ENCODE measurements around the gene TPRX2. TPM values are rescaled to one million over a fixed set of nuclear protein-coding genes. Genes with fewer than 3 reads are reported as not detected.
A peak's percentile ranks its signal among the peaks of the same experiment; 100 is the strongest.

Gene TPRX2
- total and polyA plus RNA-seq, 2 of the 8 experiments (the other 6 are each of a cell fraction or from before 2014, with no cell fraction given), result not detected

DNA sequence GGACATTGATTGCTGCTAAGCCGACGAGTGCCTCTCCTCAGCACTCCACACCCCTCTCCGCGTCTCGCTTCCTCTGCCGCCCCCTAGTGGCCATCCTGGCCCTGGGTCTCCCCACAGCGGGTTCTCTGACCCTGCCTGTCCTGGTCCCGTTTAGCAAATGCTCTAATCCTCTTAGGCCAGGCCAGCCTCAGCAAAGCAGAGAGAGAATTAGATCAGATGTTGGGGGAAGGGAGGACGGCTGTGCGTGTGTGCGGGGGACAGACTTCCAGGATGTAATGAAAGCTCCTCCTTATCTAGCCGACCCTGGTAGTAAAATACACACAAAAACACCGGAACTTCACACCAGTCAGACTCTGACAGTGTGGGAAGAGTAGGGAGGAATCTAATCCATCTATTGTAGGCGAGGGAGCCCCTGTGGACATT lies 4.5 kb downstream of the TPRX2 start:
- no peaks in the 10 kb centered on the region for H4K20me1 ChIP-seq (replicated peaks in 1 of 2; ENCODE audit: control insufficient read depth in 1 of 2, insufficient read depth in 2 of 2, low read length in 2 of 2)
- H3K14ac ChIP-seq (ENCODE audit: insufficient read length), result no peak overlapping the region
- no peak overlapping the region for H2AK5ac ChIP-seq (ENCODE audit: low read depth, low read length)
- peak; percentile 92 for FAIRE-seq
- CTCF ChIA-PET (ENCODE audit: partially characterized antibody), result interaction anchor here (0.7 to 7.3 kb wide), 17 partner anchors 8 to 98 kb away, joined by 3 to 83 read pairs (median 8); no protein-coding TSS in a partner anchor
- no peaks in the 10 kb centered on the region for H3K27me3 ChIP-seq (replicated peaks in 1 of 4; ENCODE audit: control insufficient read depth in 3 of 4, extremely low read depth in 1 of 4, insufficient read depth in 3 of 4, low read length in 3 of 4)
- peak overlapping the region; percentile 0 to 49; a peak in 3 of 4 replicates for H3K4me2 ChIP-seq (ENCODE audit: insufficient read depth in 1 of 2, low read depth in 2 of 2, low read length in 2 of 2)
- DNase-seq (ENCODE audit: low read depth in 1 of 2, low spot score in 2 of 2), result peak; percentile 73 to 100
- WGBS, 2 experiments (ENCODE audit: extremely low coverage in 1 of 2, insufficient coverage in 1 of 2, insufficient read length in 1 of 2, insufficient replicate concordance in 2 of 2, low coverage in 1 of 2, low lambda C conversion rate in 2 of 2, missing lambda C conversion rate in 1 of 2), result 14% methylated on average over 13 of the region's 14 CpGs; no CpG with 5 or more reads in 1 of the 2 experiments
- peaks cover 0 to 5% (median 2%) of the 10 kb centered on the region in 4 experiments; a peak in 2 of 7 replicates for H3K4me1 ChIP-seq (replicated peaks in 1 of 4; ENCODE audit: control insufficient read depth in 3 of 4, insufficient read depth in 4 of 4, low read length in 3 of 4)
- no peak overlapping the region for H3K9ac ChIP-seq (replicated peaks in 1 of 4; ENCODE audit: extremely low read depth in 1 of 4, low read depth in 3 of 4, low read length in 3 of 4)
- H3K79me1 ChIP-seq (ENCODE audit: low read depth, low read length), result no peaks in the 10 kb centered on the region
- H3K36me3 ChIP-seq (ENCODE audit: control insufficient read depth in 2 of 4, insufficient read depth in 4 of 4, low read length in 3 of 4), result no peaks in the 10 kb centered on the region
- peak overlapping the region; percentile 0; the same call in 1 of the 2 replicates for H2BK20ac ChIP-seq (ENCODE audit: low read length)
- peak overlapping the region; percentile 73; the same call in 1 of the 2 replicates for H2BK15ac ChIP-seq (ENCODE audit: low read length)
- POLR2A ChIA-PET (ENCODE audit: partially characterized antibody), result interaction anchor here (0.6 to 4.6 kb wide), 3 partner anchors 12 to 24 kb away, joined by 3 to 31 read pairs (median 4); no protein-coding TSS in a partner anchor
- no peak overlapping the region for H3K23ac ChIP-seq (ENCODE audit: insufficient read length)
- H4K5ac ChIP-seq (ENCODE audit: insufficient read length, low read depth, low read length), result no peak overlapping the region
- H3K9me3 ChIP-seq (ENCODE audit: insufficient read depth in 2 of 2, low read depth in 1 of 2, low read length in 1 of 2), result no peaks in the 10 kb centered on the region
- no peak overlapping the region for H2BK120ac ChIP-seq (replicated peaks; ENCODE audit: low read depth, low read length)
- no peak overlapping the region for H3K27ac ChIP-seq (ENCODE audit: low read depth, low read length)
- H3K56ac ChIP-seq (replicated peaks; ENCODE audit: insufficient read length, low read depth, low read length), result no peak overlapping the region
- H2AFZ ChIP-seq (ENCODE audit: low read length), result peak overlapping the region; percentile 67
- no peak overlapping the region for H2BK12ac ChIP-seq (ENCODE audit: low read depth, low read length)
- no peaks in the 10 kb centered on the region for H3K23me2 ChIP-seq (ENCODE audit: low read depth, low read length)
- H3K4ac ChIP-seq (replicated peaks; ENCODE audit: insufficient read length, low read depth, low read length), result no peak overlapping the region
- H3K4me3 ChIP-seq (ENCODE audit: extremely low read depth in 1 of 4, insufficient read depth in 2 of 4, low read depth in 3 of 4, low read length in 4 of 4), result peak overlapping the region in 1 of 4 experiments; percentile 10; a peak in 1 of 8 replicates
- H3K79me2 ChIP-seq (ENCODE audit: control insufficient read depth in 1 of 2, insufficient read depth in 2 of 2, low read length in 2 of 2), result no peaks in the 10 kb centered on the region
- no peak overlapping the region for H2BK5ac ChIP-seq (ENCODE audit: low read depth, low read length)
- H4K8ac ChIP-seq (ENCODE audit: extremely low read depth, insufficient read depth, low read length), result no peak overlapping the region
- H3K18ac ChIP-seq (ENCODE audit: extremely low read depth, low read length), result no peak overlapping the region
- no peak overlapping the region for H4K91ac ChIP-seq (replicated peaks; ENCODE audit: insufficient read length, low read length)
- TF ChIP-seq TCF12 (IDR thresholded peaks at IDR 0.05; ENCODE audit: low read depth, low read length) (peak; percentile 52; the same call in 1 of the 2 replicates), RAD21 (IDR thresholded peaks at IDR 0.05 in 1 of 2, conservative IDR thresholded peaks at IDR 0.05 in 1 of 2; ENCODE audit: low read depth in 2 of 2, low read length in 2 of 2) (peak; percentile 92 to 93), NANOG (IDR thresholded peaks at IDR 0.05; ENCODE audit: insufficient read depth, low read depth, low read length, poor library complexity, severe bottlenecking) (peak; percentile 9), SP1 (IDR thresholded peaks at IDR 0.05; ENCODE audit: low read depth, low read length) (peak; percentile 39; the same call in 1 of the 2 replicates), RXRA (IDR thresholded peaks at IDR 0.05; ENCODE audit: insufficient read depth, low read depth, low read length) (no peak; the same call in 1 of the 2 replicates), JUND (IDR thresholded peaks at IDR 0.05; ENCODE audit: low read length) (peak; percentile 44; the same call in 1 of the 2 replicates), HDAC2 (IDR thresholded peaks at IDR 0.05; ENCODE audit: borderline replicate concordance in 1 of 2, low read depth in 2 of 2, low read length in 2 of 2) (0 out of 4 replicates have a peak, but pooled peaks of 1 of the 2 experiments have one; percentile 24), TAF1 (IDR thresholded peaks at IDR 0.05; ENCODE audit: low read depth, low read length) (0 out of 2 replicates have a peak, but pooled peaks have one; percentile 54)
- TF ChIP-seq, protein P1, sequence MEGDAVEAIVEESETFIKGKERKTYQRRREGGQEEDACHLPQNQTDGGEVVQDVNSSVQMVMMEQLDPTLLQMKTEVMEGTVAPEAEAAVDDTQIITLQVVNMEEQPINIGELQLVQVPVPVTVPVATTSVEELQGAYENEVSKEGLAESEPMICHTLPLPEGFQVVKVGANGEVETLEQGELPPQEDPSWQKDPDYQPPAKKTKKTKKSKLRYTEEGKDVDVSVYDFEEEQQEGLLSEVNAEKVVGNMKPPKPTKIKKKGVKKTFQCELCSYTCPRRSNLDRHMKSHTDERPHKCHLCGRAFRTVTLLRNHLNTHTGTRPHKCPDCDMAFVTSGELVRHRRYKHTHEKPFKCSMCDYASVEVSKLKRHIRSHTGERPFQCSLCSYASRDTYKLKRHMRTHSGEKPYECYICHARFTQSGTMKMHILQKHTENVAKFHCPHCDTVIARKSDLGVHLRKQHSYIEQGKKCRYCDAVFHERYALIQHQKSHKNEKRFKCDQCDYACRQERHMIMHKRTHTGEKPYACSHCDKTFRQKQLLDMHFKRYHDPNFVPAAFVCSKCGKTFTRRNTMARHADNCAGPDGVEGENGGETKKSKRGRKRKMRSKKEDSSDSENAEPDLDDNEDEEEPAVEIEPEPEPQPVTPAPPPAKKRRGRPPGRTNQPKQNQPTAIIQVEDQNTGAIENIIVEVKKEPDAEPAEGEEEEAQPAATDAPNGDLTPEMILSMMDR (IDR thresholded peaks at IDR 0.05; ENCODE audit: control extremely low read depth in 1 of 3, insufficient read depth in 1 of 3, low read depth in 1 of 3, low read length in 3 of 3), result peak; percentile 96 to 98 (median 96)

Data from H1 (cell line).